ENCODE measurements around the gene ACOX1. TPM values are rescaled to one million over a fixed set of nuclear protein-coding genes. Genes with fewer than 3 reads are reported as not detected.

ACOX1 gene
- total RNA-seq, 4 donors from 2014 or later = 11.2 to 70.0 (median 42.0) TPM

- intact Hi-C loops (cut with DNase I; ENCODE audit: low total_unique reads) = no loop called here
- no peak for TF ChIP-seq POLR2A (IDR thresholded peaks at IDR 0.05)
- TF ChIP-seq CTCF (IDR thresholded peaks at IDR 0.05) = no peak
- DNase-seq = no peak
- no peaks in the 10 kb centered on the region for H3K36me3 ChIP-seq
- no peaks in the 10 kb centered on the region for H3K9me3 ChIP-seq
- H3K27me3 ChIP-seq = no peaks in the 10 kb centered on the region
- H3K4me3 ChIP-seq = no peak overlapping the region
- no peaks in the 10 kb centered on the region for H3K4me1 ChIP-seq
- no peak overlapping the region for H3K27ac ChIP-seq
Measured at GRCh38 chr17:76002100-76002499, 23.1 kb upstream of the ACOX1 start.

GRCh38 chr17:76000755-76001521, 22.0 kb upstream of the ACOX1 start, which contains the start of gene CDK3:
Gene CDK3, plus strand, starts transcription at chr17:76000855. Its CDS starts 571 bp downstream, at chr17:76001426.
- Histone ChIP-seq H3K27ac (no peak within 1 kb of the TSS), H3K4me3 (no peak within 1 kb of the TSS), H3K4me1 (no peaks in the 10 kb centered on the region), H3K9me3 (no peaks in the 10 kb centered on the region), H3K36me3 (no peaks in the 10 kb centered on the region), H3K27me3 (no peaks in the 10 kb centered on the region)
- no peak for DNase-seq
- intact Hi-C loops (cut with DNase I; ENCODE audit: low total_unique reads) = no loop called here
- TF ChIP-seq CTCF (IDR thresholded peaks at IDR 0.05) (no peak), POLR2A (IDR thresholded peaks at IDR 0.05) (no peak)

- Histone ChIP-seq H3K36me3 (no peaks in the 10 kb centered on the region), H3K27me3 (no peaks in the 10 kb centered on the region), H3K4me3 (no peak overlapping the region), H3K27ac (no peak overlapping the region), H3K4me1 (no peaks in the 10 kb centered on the region), H3K9me3 (no peaks in the 10 kb centered on the region)
- TF ChIP-seq POLR2A (IDR thresholded peaks at IDR 0.05) (no peak), CTCF (IDR thresholded peaks at IDR 0.05) (peak; percentile 26 to 52 (median 38))
- intact Hi-C loops (cut with DNase I; ENCODE audit: low total_unique reads) = no loop called here
- DNase-seq = no peak
Measured at GRCh38 chr17:76000016-76000754, 21.2 kb upstream of the ACOX1 start.

- no peaks in the 10 kb centered on the region for H3K9me3 ChIP-seq
- H3K27me3 ChIP-seq = no peaks in the 10 kb centered on the region
- no peaks in the 10 kb centered on the region for H3K4me1 ChIP-seq
- no peak for DNase-seq
- no peaks in the 10 kb centered on the region for H3K36me3 ChIP-seq
- intact Hi-C loops (cut with DNase I; ENCODE audit: low total_unique reads) = no loop called here
- no peak for TF ChIP-seq POLR2A (IDR thresholded peaks at IDR 0.05)
- TF ChIP-seq CTCF (IDR thresholded peaks at IDR 0.05) = no peak
- no peak overlapping the region for H3K4me3 ChIP-seq
- H3K27ac ChIP-seq = no peak overlapping the region
Measured at GRCh38 chr17:75998327-75998795, 19.4 kb upstream of the ACOX1 start.
